Measurements from ENCODE around the gene BIRC7. TPM values are rescaled to one million over a fixed set of nuclear protein-coding genes. Genes with fewer than 3 reads are reported as not detected.

The BIRC7 gene
- total RNA-seq, 1 donor from 2014 or later: not detected

GRCh38 chr20:63267691-63268090, 32.0 kb downstream of the BIRC7 start:
- DNase-seq: no peak

GRCh38 chr20:63268256-63268655, 32.6 kb downstream of the BIRC7 start:
- DNase-seq: no peak

- no peak for DNase-seq
These were observed 33.1 kb downstream of the BIRC7 start for GRCh38 chr20:63268671-63269439.

- no peak for DNase-seq
These were observed 34.0 kb downstream of the BIRC7 start for GRCh38 chr20:63269724-63270123.

GRCh38 chr20:63270606-63271325, 35.1 kb downstream of the BIRC7 start:
- DNase-seq: no peak

- peak; percentile 78 for DNase-seq
These were observed 36.7 kb downstream of the BIRC7 start, which contains the start of gene ARFGAP1 for GRCh38 chr20:63272105-63273058. Gene ARFGAP1, plus strand, starts transcription at chr20:63272813. Its CDS starts 2,768 bp downstream, at chr20:63275581.

GRCh38 chr20:63273059-63273579, 37.4 kb downstream of the BIRC7 start:
- no peak for DNase-seq

GRCh38 chr20:63273635-63274380, 38.1 kb downstream of the BIRC7 start:
- no peak for DNase-seq

- DNase-seq: no peak
These were observed 38.9 kb downstream of the BIRC7 start for GRCh38 chr20:63274381-63275228.

- DNase-seq: no peak
These were observed 40.1 kb downstream of the BIRC7 start for GRCh38 chr20:63275825-63276224.

- DNase-seq: no peak
These were observed 41.3 kb downstream of the BIRC7 start for GRCh38 chr20:63276956-63277355.

- DNase-seq: no peak
These were observed 42.0 kb downstream of the BIRC7 start for GRCh38 chr20:63277466-63278272.

- DNase-seq: no peak
These were observed 43.0 kb downstream of the BIRC7 start for GRCh38 chr20:63278661-63279060.

- DNase-seq: no peak
These were observed 44.2 kb downstream of the BIRC7 start for GRCh38 chr20:63279931-63280330.

- no peak for DNase-seq
These were observed 44.7 kb downstream of the BIRC7 start for GRCh38 chr20:63280371-63280770.

- no peak for DNase-seq
These were observed 45.3 kb downstream of the BIRC7 start for GRCh38 chr20:63280929-63281545.

GRCh38 chr20:63281742-63282665, 46.3 kb downstream of the BIRC7 start:
- DNase-seq: no peak

GRCh38 chr20:63282946-63283345, 47.2 kb downstream of the BIRC7 start:
- no peak for DNase-seq

All from occipital lobe (tissue), 2 donors.